IPS-NIHi7 (cell line): ENCODE results near the gene EMC9.

Experiments
- DNase-seq: peaks from one replicate; pipeline ENCODE4 v3.0.0; 2012; ENCODE audit warnings: mixed read lengths; ENCODE audit errors: extremely low spot score

Gene EMC9, protein sequence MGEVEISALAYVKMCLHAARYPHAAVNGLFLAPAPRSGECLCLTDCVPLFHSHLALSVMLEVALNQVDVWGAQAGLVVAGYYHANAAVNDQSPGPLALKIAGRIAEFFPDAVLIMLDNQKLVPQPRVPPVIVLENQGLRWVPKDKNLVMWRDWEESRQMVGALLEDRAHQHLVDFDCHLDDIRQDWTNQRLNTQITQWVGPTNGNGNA

DNA sequence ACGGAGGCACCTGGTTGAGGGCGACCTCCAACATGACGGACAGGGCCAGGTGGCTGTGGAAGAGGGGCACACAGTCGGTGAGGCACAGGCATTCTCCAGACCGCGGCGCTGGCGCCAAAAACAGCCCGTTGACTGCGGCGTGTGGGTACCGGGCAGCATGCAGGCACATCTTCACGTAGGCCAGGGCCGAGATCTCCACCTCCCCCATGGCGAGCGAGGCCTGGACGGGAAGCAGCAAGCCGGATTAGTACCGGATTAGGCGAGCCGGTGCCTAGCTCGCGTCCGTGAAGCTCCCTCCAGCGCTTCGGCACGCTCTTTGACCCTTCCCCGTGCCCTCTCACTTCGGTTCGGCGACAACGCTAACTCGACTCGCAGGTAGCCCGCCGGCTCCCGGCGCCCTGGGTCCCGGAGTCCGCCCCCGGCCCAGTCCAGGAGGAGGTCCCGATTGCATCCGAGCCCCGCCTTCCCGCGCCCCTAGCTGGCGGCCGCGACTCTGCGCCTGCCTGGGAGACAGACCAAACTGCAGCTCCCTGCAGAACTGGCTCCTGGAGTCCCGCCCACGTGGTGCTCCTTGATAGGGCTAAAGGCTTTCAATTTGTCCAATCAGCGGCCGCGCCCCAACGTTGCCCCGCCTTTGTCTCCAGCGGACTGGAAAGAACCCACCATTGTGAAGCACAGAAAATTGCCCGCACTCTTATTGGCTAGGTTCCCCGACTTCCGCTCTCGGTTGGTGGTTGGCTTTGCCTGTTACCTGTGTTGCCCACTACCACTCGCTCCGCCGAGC lies at the start of gene EMC9:
EMC9 (minus strand) TSS at position 495 of the 784 bp plus-strand sequence; CDS start at position 208, 287 bp downstream.
- DNase-seq = peak; percentile 96

DNA sequence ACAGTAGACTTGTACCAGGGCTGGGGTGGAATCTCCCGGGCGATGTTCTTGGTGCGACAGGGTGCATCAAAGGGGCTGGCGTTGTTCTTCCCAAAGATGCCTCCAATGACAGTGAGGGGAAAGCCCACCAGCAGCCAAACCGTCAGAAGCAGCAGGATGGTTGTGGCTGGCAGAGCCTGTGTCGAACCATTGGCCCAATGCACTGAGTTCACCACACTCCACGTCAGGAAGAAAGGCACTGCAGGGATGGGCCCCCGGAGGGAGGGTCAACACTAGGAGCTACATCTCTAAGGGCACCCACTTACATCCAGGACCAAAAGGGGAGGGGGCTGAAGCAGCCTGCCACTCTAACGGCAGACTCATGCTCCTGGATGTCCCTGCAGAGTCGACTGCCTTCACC lies 49.0 kb upstream of the EMC9 start:
- DNase-seq = no peak

DNA sequence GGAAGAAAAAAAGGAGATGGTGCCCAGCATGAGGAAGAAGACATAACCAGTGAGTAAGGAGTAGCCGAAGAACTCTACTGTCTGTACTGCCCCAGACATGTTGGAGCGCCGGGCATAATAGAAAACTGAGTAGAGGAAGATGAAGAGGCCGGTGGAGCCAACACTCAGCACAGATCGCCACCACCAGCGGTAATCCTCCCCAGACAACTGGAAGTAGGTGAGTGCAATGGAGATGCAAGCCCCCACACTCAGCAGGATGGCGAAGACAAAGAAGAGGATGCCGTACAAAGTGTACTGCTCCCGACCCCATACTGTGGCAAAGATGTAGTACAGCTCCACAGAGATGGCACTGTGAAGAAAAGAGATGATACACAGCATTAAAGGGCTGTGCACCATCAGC lies 48.1 kb upstream of the EMC9 start:
- DNase-seq = no peak

DNA sequence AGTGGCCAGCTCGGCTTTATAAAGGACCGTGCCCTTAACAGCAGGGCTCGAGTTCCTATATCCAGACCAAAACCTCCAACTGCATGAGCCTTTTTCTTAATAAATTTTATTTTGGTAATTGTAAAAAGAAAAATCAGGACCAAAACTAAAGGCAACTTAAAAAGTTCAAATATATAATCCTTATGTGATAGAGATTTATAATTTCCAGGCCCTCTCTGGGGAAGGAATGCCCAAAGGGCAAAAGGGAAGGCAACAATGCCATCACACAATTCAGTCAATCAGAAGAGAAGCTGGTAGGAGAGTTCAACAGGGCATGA lies 47.6 kb upstream of the EMC9 start:
- DNase-seq = no peak

DNA sequence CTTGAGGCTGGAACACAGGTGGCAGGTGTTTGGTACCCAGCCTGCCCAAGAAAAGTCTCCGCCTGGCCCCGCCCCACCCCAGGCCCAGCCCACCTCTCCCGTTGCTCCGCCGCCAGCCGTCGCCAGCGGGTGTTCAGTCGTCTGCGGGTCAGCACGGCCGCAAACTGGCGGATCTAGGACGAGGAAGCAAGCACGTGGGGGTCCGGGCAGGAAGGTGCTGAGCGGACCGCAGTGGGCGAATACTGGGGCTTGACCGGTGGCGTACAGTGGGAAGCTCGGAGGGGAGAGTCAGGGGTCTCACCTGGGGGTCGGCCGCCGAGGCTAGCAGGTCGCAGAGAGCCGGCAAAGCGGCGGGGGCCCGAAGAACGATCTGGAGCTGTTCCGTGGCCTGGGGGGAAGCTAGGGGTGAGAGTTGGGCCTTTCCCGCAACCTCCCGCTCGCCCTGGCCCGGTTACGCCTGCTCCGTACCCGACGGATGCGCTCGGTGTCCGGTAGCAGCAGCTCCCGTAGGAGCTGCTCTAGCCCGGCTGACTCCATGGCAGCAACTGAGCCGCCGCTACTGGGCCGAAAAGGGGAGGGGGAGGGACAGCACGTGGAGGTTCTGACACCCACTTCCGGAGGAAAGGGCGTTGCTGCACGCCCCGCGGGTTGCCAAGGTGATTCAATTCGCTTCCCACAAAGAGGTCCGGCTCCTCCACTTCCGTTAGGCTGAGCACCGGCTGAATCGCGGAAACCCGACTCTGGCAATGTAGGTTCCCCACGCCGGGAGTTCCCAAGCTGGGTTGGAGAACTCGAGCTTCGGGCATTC lies 47.1 kb upstream of the EMC9 start, which contains the start of gene IPO4:
IPO4 (minus strand) TSS at position 566 of the 808 bp plus-strand sequence; CDS start at position 537, 29 bp downstream.
- DNase-seq = peak; percentile 98

DNA sequence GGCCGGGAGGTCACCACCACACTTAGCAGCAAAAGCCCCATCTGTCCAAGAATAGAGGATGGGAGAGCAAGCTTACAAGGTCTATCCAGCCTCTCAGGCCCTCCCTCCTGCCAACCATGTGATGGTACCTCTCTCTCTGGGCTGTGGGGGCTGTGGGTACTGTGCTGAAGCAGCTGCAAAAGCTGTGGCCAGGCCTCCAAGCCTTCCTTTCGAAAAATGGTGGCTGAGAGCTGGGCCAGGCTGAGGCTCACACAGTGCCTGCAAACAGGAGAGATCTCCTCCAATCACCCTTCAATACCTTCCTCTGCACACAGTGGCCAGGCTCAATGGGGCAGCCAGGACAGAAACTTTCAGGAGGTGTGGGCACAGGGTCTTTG lies 46.1 kb upstream of the EMC9 start:
- no peak for DNase-seq

DNA sequence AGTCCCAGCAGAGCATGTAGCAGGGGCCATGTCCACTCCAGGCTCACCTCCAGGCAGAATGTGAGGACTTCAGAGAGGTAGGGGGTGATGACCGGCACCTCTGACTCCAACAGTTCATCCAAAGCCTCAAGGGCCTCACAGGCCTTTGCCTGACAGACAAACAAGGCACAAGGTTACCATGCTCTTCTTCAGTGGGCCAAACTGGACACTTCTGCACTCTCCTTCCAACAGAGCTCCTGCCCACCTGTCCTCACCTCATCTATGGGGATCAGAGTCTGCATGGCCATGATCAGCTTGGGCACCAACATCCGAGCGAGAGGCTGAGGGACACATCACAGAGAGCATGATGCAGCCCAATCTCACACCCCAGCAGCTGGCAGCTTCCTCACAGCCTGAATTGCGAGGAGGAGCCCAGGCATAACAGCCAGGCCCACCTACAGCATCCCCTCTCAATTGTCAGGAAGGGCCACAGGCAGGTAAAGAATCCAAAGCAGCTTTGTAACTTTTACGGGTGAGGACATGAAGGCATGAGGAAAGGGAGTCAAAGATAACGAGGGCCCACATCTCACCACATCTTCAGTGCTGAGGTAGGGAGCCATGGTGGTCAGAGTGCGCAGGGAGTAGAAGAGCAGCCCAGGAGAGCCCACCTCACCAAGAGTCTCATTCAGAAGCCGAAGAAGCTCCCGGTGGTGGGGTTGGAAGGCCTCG lies 45.6 kb upstream of the EMC9 start:
- no peak for DNase-seq

DNA sequence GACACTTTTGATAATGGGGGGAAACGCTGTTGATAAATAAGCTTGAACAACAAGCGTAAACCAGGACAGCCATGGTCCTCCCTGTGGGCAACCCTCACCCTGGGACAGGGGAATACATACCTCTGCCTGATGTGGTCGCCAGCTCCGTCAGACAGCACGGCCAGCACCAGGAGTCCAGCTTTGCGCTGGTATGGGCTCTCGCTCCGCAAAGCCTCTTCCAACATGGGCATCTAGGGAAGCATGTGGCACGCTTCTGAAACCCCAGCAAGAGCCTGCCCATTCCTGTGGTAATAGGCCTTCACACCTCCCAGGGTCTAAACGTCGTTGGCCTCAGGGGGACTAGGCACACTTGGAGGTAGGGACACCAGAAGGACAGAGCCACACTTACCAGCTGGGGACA lies 44.4 kb upstream of the EMC9 start:
- no peak for DNase-seq

DNA sequence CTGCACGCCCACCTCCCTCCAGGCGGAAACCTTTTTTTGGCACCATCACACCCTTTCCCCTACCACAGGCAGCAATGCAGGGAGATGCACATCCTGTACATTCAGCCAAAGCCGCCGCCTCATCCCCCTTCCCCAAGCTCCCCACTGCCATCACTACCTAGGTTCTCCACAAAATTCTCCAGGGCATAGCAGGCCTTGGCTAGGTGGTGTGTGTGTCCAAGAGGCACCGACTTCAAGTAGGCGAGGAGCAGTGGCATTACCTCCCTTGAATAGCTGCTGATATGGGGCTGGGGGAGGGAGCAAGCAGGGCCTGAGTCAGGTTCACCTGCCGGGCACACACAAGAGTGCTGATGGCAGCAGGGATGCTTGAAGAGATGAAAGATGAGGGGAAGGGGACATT lies 43.6 kb upstream of the EMC9 start:
- no peak for DNase-seq

DNA sequence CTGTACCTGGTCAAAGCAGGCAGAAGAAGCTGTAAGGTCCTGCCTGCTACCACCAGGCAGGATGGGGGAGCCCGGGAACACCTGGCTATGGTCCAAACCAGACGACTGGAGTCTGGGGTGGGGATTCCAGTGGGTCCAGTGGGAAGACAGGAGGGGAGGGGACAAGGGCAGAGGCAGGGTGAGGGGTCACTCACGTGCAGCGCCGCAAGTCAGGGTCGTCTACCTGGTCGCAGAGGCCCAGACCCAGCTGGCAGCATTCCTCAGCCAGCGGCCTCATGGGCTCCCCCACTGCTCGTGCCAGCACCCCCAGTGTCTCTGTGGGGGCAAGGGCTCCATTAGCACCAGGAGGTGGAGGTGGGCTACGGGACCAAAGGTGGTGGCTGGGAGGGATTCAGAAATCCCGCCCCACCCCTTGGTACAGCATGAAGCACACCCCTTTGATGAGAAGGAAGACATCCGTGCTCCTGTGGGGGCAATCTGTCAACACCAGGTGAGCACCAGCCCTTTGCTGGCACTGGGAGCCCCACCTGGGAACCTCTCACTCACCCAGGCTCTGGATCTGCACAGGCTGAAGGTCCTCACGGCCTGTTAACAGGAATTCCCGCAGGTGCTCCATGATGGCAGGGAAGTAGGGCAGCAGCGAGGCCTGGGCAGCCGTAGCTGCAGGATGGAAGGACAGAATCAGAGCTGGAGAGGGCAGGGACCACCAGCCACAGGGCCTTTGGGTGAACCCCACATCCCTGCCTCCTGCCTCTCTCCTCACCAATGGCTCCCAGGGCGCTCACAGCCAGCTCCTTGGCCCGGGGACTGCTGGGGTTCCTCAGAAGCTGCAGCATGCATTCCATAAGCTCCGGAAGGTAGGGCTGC lies 42.9 kb upstream of the EMC9 start:
- no peak for DNase-seq

DNA sequence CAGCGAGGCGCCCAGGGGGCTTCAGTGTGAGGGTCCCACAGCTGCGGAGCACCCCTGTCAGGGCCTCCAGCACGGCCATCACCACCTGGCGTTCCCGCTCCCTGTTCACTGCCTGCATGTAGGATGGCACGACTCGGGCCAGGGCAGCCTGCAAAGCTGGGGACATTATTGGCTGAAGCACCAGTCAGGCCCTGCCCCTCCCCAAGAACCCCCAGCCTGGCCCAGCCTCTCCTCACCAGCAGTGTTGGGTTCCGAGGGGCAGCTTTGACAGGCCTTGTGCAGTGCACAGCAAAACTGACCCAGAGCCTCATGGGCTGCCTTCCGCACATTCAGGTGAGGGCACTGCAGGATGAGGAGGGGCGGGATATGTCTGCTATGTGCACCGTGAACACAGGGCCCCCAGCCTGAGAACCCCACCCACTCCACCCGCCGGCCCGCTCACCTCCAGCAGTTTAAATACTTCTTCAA lies 41.7 kb upstream of the EMC9 start:
- DNase-seq = no peak

DNA sequence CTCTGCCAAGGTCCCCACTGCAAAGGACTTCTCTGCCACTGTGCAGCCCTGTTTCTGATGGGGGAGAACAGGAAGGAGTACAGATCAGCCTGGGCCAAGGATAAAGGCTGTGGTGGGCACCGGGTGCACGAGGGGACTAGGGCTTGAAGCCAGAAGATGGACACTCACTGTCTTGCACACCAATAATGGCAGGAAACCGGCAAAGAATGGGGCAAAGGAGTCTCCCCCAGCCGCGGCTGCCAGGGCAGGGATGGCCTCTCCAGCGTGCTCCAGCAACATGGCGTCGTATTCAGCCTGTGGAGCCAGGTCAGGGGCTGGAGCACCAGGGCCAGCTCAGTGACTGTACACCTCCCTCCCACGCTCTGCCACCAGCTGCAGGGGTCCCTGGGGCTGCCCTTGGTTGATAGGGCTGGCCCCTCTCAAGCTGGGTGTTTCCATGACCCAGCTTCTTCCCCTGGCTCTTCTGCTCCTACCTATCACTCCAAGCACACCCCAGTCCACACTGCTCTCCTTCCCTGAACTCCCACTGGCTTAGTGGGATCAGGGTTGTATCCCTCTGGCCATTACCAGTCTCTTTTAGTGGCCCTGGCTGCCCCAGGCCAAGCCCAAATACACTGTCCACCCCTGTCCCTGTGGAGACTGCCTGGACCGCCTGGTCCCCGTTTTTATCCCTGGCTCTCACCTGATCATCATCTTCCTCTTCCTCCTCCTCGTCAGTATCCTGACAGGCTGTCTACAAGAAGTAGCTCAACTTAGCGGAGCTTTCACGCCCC lies 40.9 kb upstream of the EMC9 start:
- no peak for DNase-seq

DNA sequence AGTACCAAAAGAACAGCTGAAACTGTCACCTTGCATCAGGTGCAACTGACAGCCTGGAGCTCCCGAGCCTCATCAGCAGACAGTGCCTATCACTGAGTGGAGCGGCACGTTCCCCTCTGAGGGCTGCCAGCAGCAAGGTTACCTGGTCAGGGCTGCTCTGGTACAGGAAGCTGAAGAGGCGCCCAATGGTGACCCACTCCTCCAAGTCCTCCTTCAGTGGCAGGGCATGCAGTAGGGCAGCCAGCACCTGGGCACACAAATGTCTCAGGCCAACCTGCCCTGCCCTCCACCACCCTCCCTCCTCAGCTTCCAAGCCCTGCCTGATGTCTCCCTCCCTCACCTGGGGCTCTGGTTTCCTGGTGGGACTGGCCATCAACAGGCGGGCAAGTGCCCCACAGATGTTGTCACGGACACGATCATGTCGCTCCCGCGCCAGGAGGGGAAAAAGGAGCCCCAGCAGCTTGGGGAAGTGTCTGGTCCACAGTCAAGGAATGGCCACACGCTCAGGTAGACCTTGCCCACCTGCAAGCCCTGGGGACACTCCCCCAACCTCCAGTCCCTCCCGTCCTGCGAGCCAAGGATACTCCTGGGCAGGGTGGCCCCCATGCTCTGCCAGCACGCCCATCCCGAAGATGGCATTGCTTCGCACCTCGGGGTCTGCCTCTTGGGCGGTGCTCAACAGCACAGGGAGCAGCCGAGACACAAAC lies 40.1 kb upstream of the EMC9 start:
- no peak for DNase-seq

DNA sequence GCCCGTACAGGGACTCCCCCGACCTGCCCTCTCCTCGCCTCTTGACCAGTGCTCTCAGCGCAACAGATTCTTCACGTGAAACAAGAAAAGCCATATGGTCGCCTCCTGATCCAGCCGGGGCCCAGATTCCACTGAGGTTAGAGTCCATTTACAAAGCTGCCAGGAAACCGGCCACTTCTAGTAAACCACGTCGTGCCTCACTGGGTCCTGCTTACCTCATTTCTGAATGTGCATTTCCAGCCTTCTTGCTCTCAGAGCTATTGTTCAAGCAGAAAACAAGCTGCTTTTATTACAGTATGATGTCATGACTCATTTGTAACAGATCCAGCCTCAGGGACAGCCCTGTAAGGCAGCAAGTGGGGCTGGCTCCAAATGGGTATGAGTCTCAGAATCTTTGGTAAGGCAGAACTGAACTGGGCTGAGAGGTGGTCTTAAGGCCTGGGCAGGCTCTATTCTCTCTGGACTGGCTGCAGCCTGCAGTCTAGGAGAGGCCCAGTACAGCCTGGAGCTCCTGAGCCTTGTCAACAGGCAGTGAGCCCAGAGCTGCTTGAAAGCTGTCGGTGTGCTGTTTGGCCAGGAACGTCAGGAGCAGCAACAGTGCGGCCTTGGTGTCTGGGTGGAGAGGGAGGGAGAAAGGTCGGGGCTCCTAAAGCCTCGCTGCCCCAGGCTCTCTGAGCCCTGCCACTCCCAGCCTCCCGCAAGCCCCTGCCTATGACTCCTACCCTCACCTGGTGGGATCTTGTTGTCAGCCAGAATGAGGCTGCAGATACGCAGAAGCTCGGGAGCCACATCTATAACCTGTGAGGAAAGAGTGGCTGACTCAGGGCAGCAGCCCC lies 38.8 kb upstream of the EMC9 start:
- DNase-seq = no peak

DNA sequence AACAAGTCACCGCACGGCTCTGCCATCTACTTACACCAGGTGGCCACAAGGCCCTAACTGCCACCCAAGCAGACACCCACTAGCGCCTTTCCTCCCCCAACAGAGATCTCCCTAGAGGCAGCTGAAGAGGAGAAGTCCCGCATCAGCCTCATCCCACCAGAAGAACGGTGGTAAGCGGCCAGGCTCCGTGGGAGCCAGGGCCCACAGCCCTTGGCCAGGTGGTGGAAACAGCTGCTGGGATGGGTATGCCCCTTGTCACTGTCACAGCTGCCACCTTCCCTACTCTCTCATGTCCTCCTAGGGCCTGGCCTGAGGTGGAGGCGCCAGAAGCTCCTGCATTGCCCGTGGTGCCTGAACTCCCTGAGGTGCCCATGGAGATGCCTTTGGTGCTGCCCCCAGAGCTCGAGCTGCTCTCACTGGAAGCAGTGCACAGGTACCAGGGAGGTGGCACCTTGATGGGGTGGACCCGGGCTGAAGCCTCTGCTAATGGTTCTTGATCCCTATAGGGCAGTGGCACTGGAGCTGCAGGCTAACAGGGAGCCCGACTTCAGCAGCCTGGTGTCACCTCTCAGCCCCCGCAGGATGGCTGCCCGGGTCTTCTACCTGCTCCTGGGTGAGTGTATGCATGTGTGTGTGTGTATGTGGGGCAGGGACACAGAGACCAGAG lies 38.0 kb upstream of the EMC9 start:
- no peak for DNase-seq

DNA sequence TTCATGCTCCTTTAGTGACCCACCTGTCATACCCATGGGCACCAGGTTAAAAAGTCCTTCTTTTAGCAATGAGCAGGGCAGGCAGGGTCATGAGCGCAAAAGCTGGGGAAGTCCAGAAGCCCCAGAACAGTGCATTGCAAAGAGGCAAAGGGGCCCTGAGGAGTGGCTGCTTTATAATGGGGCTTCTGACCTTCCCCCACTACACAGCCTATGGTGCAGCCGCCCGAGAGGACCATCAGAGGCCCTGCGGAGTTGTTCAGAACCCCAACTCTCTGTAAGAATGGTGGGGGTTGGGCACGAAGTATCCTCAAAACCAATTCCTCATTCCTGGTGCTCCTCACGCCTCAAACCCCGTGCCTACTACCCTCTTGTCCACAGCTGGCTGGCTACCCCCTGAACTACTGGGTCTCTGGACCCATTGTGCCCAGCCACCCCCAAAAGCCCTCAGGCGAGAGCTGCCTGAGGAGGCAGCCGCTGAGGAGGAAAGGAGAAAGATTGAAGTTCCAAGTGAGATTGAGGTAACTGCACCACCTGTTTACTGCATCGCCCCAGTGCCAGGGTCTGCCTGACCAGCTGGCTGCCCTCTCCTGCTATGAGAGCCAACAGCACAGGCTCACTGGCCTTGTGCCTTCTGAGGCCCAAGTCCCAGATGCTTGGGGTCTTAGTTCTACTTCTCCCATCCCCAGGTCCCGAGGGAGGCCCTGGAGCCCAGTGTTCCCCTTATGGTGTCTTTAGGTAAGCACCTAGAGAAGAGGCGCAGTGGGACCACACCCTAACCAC lies 37.2 kb upstream of the EMC9 start:
- no peak for DNase-seq

DNA sequence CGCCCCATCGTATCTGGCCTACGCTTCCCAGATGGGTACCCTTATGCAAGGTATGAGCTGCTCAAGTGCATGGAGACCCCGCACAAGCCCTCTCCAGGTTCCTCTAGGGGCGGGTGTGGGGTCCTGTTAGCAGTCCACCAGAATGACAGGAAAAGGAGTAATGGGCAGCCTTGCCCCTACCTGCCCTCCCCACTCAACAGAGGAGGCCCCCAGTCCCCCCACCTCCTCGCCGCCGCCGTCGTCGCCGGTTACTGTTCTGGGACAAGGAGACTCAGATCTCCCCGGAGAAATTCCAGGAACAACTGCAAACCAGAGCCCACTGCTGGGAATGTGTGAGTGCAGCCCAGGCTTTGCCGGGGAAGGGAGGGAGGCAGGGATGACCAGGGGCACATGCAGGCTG lies 36.5 kb upstream of the EMC9 start:
- no peak for DNase-seq
